Measurements from ENCODE around the gene SLC22A23. TPM values are rescaled to one million over a fixed set of nuclear protein-coding genes. Genes with fewer than 3 reads are reported as not detected.

SLC22A23 gene
- total and polyA plus RNA-seq, 4 donors = 4.9 to 45.4 (median 19.7) TPM

DNA sequence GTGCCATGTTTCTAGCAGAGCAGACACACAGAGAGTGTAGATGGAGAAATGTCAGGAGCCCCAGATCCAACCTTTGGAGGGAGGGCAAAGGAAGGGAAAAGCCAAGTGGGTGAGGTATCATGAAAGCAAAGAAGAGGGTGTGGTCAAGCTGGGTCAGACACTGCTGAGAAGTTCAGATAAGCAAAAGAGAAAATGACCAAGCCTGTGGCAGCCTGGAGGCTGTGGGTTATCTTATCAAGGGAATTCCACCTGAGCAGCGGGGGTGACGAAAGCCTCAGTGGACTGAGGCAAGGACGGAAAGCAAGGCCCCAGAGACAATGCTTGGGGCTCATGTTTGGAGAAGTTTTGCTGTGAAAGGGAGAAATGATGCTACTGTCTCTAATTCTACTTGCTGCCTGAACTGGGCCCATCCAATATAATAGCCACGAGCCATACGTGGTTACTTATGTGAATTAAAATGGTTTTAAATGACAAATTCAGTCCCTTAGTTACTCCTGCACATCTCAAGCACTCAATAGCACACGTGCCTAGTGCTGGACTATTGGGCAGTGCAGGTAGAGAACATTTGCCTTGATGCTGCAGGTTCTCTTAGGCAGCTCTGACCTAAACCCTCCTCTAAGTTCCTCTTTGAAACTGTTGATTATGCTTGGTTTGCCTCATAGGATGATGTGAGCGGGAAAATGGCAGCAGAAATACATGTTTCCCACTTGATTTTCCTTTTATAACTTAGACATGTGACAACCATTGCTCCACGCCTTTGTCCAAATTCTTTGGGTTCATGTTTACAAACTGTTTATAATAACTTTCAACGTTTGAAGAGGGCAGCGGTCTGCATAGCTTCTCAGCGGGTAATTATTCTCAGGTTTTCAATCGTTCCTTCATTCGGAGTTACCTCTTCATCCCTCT, 63.7 kb downstream of the SLC22A23 start (continued):
- TF ChIP-seq, protein P1, sequence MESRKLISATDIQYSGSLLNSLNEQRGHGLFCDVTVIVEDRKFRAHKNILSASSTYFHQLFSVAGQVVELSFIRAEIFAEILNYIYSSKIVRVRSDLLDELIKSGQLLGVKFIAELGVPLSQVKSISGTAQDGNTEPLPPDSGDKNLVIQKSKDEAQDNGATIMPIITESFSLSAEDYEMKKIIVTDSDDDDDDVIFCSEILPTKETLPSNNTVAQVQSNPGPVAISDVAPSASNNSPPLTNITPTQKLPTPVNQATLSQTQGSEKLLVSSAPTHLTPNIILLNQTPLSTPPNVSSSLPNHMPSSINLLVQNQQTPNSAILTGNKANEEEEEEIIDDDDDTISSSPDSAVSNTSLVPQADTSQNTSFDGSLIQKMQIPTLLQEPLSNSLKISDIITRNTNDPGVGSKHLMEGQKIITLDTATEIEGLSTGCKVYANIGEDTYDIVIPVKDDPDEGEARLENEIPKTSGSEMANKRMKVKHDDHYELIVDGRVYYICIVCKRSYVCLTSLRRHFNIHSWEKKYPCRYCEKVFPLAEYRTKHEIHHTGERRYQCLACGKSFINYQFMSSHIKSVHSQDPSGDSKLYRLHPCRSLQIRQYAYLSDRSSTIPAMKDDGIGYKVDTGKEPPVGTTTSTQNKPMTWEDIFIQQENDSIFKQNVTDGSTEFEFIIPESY (IDR thresholded peaks at IDR 0.05) = no peak

DNA sequence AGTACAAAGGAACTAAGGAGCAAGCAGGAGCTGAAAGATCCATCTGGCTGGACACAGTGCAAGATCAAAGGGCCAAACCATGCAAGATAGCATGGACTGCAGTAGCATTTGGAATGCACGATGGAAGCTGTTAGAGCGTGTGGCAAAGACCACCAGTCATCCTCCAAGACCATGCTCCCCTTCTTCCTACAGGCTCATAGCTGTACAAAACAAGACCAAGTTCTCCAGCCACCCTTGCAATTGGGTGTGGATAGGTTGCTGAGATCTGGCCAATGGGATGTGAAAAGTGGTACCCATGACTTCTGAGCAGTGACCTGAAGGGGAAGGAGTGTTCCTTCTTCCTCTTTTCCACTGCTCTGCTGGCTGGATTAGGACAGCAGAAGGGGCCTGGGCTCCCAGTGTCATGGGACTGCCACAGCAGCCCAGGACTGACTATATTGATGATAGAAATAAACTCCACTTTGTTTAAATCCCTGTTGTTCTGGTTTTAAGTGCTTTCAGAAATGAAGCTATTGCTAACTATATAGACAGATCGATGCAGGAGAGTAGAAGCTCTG, 64.9 kb downstream of the SLC22A23 start:
- TF ChIP-seq HNF4A (conservative IDR thresholded peaks at IDR 0.05) (no peak), HNF4G (IDR thresholded peaks at IDR 0.05) (no peak), CTCF (IDR thresholded peaks at IDR 0.05; ENCODE audit: low read depth, low read length, missing input control) (no peak)
- no peak overlapping the region for H3K4me3 ChIP-seq (ENCODE audit: low read depth in 1 of 3, low read length in 3 of 3)
- no peaks in the 10 kb centered on the region for H3K27me3 ChIP-seq (ENCODE audit: control insufficient read depth in 4 of 4, insufficient read depth in 4 of 4, low read length in 3 of 4)
- H3K27ac ChIP-seq (ENCODE audit: low read depth in 1 of 2, low read length in 2 of 2) = no peak overlapping the region
- 92% methylated on average over 3 of the region's 3 CpGs for WGBS
- no peak overlapping the region for H3K9ac ChIP-seq (ENCODE audit: low read depth in 1 of 2, low read length in 2 of 2)
- H3K9me3 ChIP-seq (ENCODE audit: control insufficient read depth in 4 of 4, low read length in 3 of 4) = no peaks in the 10 kb centered on the region
- H3K36me3 ChIP-seq (ENCODE audit: control insufficient read depth in 4 of 4, insufficient read depth in 3 of 4, low read depth in 1 of 4, low read length in 3 of 4) = no peaks in the 10 kb centered on the region
- DNase-seq (ENCODE audit: low spot score) = no peak
- H3K4me1 ChIP-seq (ENCODE audit: control insufficient read depth in 4 of 4, insufficient read depth in 4 of 4, low read length in 3 of 4) = peaks cover 5 to 53% (median 39%) of the 10 kb centered on the region in 4 donors

- H3K27ac ChIP-seq (ENCODE audit: low read depth in 1 of 2, low read length in 2 of 2) = peak overlapping the region; percentile 61 to 65
- no peak overlapping the region for H3K4me3 ChIP-seq (ENCODE audit: low read depth in 1 of 3, low read length in 3 of 3)
- no peak overlapping the region for H3K9ac ChIP-seq (ENCODE audit: low read depth in 1 of 2, low read length in 2 of 2)
- DNase-seq (ENCODE audit: low spot score) = peak; percentile 70
- H3K36me3 ChIP-seq (ENCODE audit: control insufficient read depth in 4 of 4, insufficient read depth in 3 of 4, low read depth in 1 of 4, low read length in 3 of 4) = no peaks in the 10 kb centered on the region
- no peak for TF ChIP-seq CTCF (IDR thresholded peaks at IDR 0.05; ENCODE audit: low read depth, low read length, missing input control)
- TF ChIP-seq EGR1 (IDR thresholded peaks at IDR 0.05; ENCODE audit: low read depth in 2 of 2) = no peak
- TF ChIP-seq FOXA1 (IDR thresholded peaks at IDR 0.05) = no peak
- no peaks in the 10 kb centered on the region for H3K27me3 ChIP-seq (ENCODE audit: control insufficient read depth in 4 of 4, insufficient read depth in 4 of 4, low read length in 3 of 4)
- H3K9me3 ChIP-seq (ENCODE audit: control insufficient read depth in 4 of 4, low read length in 3 of 4) = no peaks in the 10 kb centered on the region
- peaks cover 2 to 47% (median 29%) of the 10 kb centered on the region in 4 donors for H3K4me1 ChIP-seq (ENCODE audit: control insufficient read depth in 4 of 4, insufficient read depth in 4 of 4, low read length in 3 of 4)
- WGBS = 78% methylated on average over 5 of the region's 5 CpGs
Measured at GRCh38 chr6:3390698-3391097, 66.2 kb downstream of the SLC22A23 start.
